HEK293T (cell line): ENCODE results near the gene LCTL.

Experiments used
- BHLHE40 ChIP-seq: fragments of 450-650 bp; IDR thresholded peaks from 2 replicates; pipeline ENCODE4 v1.6.1; 2016; ENCODE audit warnings: mild to moderate bottlenecking, moderate library complexity, borderline replicate concordance
- ELF4 ChIP-seq: fragments of 450-650 bp; IDR thresholded peaks from 2 replicates; pipeline ENCODE4 v1.6.1; 2017; ENCODE audit warnings: antibody characterized with exemption
- FOXA1 ChIP-seq: fragments of 450-650 bp; IDR thresholded peaks from 2 replicates; pipeline ENCODE4 v1.6.1; 2016; ENCODE audit warnings: mild to moderate bottlenecking
- SP1 ChIP-seq: fragments of 450-650 bp; IDR thresholded peaks from 2 replicates; pipeline ENCODE4 v1.6.1; 2017
- TF ChIP-seq, protein P1 (sequence below): fragments of 450-650 bp; IDR thresholded peaks from 2 replicates; pipeline ENCODE4 v1.6.1; 2016

DNA sequence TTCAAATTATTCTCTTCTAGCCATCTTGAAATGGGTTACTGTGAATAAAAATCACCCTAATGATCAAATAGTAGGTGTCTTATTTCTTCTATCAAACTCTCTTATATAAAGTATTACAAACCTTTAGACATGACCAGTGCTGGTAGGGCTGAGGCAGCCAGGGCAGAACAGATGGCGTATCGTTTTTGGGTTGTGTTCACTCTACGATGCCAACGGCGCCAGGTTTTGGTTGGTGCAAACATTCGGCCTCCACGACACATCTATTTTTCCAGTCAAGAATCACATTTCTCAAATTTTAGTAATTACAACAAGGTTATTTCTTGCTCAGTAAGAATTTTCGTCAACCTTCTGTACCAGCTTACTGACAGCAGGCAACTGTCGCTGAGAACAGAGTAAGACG lies 63.3 kb downstream of the LCTL start:
- TF ChIP-seq SP1 (no peak), ELF4 (no peak), BHLHE40 (no peak), FOXA1 (no peak)
- TF ChIP-seq, protein P1, sequence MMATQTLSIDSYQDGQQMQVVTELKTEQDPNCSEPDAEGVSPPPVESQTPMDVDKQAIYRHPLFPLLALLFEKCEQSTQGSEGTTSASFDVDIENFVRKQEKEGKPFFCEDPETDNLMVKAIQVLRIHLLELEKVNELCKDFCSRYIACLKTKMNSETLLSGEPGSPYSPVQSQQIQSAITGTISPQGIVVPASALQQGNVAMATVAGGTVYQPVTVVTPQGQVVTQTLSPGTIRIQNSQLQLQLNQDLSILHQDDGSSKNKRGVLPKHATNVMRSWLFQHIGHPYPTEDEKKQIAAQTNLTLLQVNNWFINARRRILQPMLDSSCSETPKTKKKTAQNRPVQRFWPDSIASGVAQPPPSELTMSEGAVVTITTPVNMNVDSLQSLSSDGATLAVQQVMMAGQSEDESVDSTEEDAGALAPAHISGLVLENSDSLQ = no peak
